PC-3 (cell line): Measurements from ENCODE around the gene RCAN1.

Source experiments
- EZH2 ChIP-seq: fragments of 300-600 bp; sonication (generic); IDR thresholded peaks from one replicate; pipeline ENCODE4 v1.6.1; 2017; ENCODE audit warnings: antibody characterized with exemption, mild to moderate bottlenecking, low read length; ENCODE audit not compliant: unreplicated experiment
- TF ChIP-seq, protein P1 (sequence below): fragments of 300-600 bp; sonication (generic); conservative IDR thresholded peaks from 2 replicates; pipeline ENCODE4 v1.5.1; 2017; ENCODE audit warnings: antibody characterized with exemption, low read depth, mild to moderate bottlenecking, low read length

DNA sequence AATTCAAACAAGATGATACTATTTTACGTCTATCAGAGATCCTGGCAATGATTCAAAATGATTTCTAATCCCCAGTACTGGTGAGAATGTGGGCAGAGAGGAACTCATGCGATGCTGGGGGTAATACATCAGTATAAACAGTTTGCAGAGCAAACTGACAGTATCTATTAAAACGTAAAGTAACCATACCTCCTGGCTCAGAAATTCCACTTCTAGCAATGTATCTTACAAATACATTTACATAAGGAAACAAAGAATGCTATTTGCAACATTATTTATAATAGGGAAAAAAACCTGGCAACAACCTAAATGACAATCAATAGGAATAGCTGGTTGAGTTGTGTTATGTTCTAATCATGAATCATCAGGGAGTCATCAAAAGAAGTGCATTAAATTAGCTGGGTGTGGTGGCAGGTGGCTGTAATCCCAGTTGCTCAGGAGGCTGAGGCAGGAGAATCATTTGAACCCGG is 15.9 kb downstream of the RCAN1 start:
- TF ChIP-seq, protein P1, sequence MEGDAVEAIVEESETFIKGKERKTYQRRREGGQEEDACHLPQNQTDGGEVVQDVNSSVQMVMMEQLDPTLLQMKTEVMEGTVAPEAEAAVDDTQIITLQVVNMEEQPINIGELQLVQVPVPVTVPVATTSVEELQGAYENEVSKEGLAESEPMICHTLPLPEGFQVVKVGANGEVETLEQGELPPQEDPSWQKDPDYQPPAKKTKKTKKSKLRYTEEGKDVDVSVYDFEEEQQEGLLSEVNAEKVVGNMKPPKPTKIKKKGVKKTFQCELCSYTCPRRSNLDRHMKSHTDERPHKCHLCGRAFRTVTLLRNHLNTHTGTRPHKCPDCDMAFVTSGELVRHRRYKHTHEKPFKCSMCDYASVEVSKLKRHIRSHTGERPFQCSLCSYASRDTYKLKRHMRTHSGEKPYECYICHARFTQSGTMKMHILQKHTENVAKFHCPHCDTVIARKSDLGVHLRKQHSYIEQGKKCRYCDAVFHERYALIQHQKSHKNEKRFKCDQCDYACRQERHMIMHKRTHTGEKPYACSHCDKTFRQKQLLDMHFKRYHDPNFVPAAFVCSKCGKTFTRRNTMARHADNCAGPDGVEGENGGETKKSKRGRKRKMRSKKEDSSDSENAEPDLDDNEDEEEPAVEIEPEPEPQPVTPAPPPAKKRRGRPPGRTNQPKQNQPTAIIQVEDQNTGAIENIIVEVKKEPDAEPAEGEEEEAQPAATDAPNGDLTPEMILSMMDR, result no peak
- TF ChIP-seq EZH2, result no peak
